ENCODE measurements around the gene SLC6A17. TPM values are rescaled to one million over a fixed set of nuclear protein-coding genes. Genes with fewer than 3 reads are reported as not detected.

The SLC6A17 gene
- total RNA-seq, 1 donor from 2014 or later, result 0.12 TPM

- DNase-seq (ENCODE audit: extremely low read depth, low read depth, low spot score), result no peak
Observed at GRCh38 chr1:110215621-110216515, 65.6 kb downstream of the SLC6A17 start.

- no peak for DNase-seq (ENCODE audit: extremely low read depth, low read depth, low spot score)
Observed at GRCh38 chr1:110216844-110217444, 66.7 kb downstream of the SLC6A17 start.

DNA sequence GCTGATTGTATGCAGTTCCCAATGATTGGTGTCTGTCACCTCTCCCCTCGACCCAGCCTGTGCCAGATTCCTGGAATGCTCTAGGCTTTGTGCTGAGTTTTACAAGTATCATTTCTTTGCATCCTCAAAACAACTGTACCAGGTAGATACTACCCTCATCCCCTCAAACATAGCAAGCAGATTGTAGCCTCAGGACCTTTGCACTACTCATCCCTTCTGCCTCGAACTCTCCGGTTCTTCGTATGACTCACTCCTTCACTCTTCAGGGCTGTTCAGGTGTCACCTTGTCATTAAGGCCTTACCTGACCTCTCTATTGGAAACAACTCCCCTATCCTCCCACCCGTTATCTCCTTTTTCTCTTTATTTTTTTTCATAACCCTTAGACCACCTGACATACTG, 67.8 kb downstream of the SLC6A17 start:
- no peak for DNase-seq (ENCODE audit: extremely low read depth, low read depth, low spot score)

DNA sequence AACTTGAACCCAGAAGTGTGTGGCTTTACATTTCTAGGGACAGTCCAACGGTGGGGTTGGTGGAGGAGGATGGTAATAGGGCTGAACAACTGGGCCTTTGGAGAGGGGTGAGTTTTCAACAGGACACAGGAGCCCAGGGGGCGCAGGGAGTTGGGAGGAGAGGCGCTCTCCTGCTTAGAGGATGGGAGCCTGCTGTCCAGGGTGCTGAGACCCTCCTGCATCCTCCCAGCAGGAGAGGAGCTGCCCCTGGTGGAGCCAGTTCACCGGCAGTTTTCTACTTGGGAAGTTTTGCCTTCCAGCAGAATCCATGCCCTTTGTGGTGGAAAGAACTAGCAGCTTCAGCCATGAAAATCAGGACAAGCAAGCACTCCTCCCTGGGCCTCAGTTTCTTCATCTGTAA, 68.4 kb downstream of the SLC6A17 start:
- no peak for DNase-seq (ENCODE audit: extremely low read depth, low read depth, low spot score)

- no peak for DNase-seq (ENCODE audit: extremely low read depth, low read depth, low spot score)
Observed at GRCh38 chr1:110220324-110220723, 70.0 kb downstream of the SLC6A17 start.

GRCh38 chr1:110221119-110221518, 70.8 kb downstream of the SLC6A17 start:
- DNase-seq (ENCODE audit: extremely low read depth, low read depth, low spot score), result no peak

GRCh38 chr1:110223127-110223526, 72.8 kb downstream of the SLC6A17 start:
- DNase-seq (ENCODE audit: extremely low read depth, low read depth, low spot score), result no peak

DNA sequence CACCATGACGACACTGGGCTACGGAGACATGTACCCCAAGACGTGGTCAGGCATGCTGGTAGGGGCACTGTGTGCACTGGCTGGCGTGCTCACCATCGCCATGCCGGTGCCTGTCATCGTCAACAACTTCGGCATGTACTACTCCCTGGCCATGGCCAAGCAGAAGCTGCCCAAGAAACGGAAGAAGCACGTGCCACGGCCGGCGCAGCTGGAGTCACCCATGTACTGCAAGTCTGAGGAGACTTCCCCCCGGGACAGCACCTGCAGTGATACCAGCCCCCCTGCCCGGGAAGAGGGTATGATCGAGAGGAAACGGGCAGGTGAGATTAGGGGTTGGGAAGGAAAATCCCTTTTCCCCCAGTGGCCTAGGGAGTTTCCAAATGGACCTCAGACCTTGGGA, 73.3 kb downstream of the SLC6A17 start:
- no peak for DNase-seq (ENCODE audit: extremely low read depth, low read depth, low spot score)

GRCh38 chr1:110224240-110224995, 74.1 kb downstream of the SLC6A17 start:
- DNase-seq (ENCODE audit: extremely low read depth, low read depth, low spot score), result no peak

DNA sequence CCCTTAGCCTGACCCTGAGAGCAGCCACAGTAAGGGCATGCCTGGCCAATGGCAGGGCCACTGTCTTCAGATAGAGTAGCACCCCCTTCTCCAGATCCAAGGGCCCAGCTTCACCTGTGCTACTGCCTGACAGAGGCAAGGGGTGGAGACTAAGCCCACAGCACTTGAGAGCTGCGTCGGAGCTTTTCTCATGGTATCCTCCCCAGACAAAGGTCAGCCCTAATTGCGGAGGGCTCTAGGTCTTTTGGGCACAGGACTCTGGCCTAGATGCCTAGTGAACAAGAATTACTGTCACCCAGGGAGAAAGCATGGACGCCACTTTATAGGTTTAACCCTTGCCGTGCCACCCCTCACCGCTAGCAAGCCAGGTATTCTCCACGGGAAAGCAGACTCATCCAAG, 74.9 kb downstream of the SLC6A17 start:
- DNase-seq (ENCODE audit: extremely low read depth, low read depth, low spot score), result no peak

DNA sequence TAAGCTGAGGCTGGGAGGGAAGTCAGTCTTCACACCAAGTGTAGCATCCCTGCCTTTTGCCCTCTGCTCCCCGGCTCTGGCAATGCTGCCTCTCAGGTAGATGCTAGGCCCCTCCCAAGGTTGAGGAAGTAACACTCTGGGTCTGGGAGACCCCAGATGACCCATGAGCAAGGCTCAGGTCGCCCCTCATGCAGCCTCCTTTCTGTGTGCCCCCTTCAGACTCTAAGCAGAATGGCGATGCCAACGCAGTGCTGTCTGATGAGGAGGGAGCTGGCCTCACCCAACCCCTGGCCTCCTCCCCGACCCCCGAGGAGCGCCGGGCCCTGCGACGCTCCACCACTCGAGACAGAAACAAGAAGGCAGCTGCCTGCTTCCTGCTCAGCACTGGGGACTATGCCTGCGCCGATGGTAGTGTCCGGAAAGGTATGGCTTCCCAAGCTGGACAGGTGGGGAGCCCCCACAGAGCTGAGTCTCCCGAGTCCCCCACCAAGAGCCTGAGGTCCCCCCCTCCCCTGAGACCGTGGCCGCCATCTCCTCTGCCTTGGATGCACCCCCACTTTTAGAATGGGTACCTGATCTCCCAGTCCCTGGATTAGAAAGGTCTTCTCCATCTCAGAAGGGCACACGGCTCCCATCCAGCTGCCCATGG, 75.6 kb downstream of the SLC6A17 start:
- DNase-seq (ENCODE audit: extremely low read depth, low read depth, low spot score), result no peak

- no peak for DNase-seq (ENCODE audit: extremely low read depth, low read depth, low spot score)
Observed at GRCh38 chr1:110227774-110228173, 77.5 kb downstream of the SLC6A17 start.

DNA sequence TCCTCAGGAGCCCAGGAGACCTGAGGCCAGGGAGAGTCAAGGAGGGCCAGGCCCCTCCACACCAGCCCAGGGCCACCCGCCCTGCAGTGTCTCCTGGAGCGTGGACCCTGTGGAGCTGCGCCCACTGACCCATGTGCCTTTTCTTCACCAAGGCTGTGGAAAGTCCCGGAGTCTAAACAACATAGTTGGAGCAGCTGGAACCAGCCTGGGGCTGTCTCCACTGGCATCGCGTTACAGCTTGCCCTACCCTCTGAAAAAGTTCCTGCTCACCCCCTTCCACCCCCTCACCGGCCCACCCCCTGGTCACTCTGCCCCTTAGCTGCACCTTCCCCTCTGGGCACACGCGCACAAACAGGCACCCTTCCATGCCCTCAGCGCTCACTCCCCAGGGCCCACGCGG, 78.1 kb downstream of the SLC6A17 start:
- no peak for DNase-seq (ENCODE audit: extremely low read depth, low read depth, low spot score)

DNA sequence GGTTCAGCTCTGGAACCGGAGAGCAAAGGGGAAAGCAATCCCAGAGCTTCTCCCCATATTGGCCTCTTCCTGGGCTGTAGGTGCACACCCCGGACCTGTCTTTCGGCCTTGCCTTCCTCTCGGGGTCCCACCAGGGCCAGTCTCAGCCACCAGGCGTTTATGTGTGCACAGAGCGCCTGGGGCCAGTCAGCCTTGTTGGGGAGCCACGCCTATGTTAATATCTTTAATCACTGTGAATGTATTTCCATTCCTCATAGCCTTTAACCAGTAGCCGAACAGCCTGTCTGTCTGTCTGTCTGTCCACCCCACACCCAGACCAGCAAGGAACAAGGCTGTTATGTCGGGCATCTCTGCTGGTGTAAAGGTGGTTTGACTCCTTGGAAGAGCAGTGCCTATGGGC, 78.6 kb downstream of the SLC6A17 start:
- no peak for DNase-seq (ENCODE audit: extremely low read depth, low read depth, low spot score)

DNA sequence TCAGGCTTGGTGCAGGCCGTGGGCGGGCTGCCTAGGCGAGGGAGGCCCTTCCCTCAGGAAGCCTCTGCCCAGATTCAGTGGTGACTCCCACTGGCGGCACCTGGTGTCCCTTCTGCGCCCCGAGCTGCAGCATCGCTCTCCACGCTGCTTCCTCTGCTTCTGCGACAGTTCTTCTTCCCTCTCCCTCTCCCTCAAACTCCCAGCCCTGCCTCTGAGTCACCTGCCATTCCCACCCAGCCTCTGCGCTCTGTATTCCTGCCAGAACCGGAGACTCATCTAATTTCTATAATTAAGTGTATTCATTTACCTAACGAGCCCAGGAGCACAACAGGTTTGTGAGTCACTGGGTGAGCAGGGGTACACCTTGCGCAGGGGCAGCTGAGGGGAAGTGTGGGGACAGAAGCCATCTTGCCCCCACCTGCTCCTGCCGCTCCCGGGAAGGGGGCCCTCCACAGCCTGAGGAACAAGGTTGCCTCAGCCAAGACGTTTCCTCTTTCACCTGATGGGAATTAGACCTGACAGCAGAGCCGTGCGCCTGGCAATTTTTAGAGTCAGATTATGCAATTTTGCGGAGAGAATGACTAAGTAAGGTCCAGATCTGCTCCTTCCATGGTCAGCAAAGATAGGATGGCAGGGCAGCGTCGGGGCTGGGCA, 79.2 kb downstream of the SLC6A17 start:
- DNase-seq (ENCODE audit: extremely low read depth, low read depth, low spot score), result no peak

DNA sequence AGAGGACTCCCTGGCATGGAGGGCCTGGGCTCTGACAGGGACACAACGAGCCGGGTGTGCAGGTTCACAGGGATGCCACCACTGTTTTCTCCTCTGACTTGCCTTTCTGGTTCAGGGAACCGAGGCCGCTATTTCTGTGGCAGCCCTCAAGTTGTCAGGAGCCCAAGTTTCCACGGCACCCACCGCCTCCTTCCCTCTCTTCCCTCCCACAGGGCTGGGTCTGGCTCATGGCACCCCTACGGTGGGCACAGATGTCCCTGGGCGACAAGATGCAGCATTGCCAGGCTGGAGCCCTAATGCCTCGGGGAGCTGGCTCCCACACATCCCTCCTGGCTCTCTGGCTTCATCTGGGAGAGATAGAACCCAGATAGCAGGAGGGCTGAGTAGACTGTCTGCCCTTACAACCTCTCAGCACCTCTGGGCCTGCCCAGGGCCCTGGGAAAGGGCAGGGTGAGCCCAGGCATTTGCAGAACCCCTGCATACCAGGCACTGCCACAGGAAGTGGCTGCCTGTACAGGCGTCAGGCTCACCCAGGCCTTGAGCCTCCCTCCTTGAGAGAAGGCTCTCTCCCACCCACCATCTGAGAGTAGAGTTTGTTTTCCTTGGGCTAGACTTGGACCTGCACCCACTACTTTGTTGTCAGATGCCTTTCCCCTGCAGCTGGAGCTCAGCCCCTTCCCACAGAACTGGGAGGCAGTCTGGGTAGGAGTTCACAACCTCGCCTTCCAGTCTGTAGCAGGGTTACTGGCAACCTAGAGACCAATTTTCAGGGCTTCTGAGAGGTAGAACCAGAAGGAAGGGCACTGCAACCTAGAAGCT, 80.3 kb downstream of the SLC6A17 start:
- DNase-seq (ENCODE audit: extremely low read depth, low read depth, low spot score), result no peak

- no peak for DNase-seq (ENCODE audit: extremely low read depth, low read depth, low spot score)
Observed at GRCh38 chr1:110233861-110234260, 83.6 kb downstream of the SLC6A17 start.

- DNase-seq (ENCODE audit: extremely low read depth, low read depth, low spot score), result no peak
Observed at GRCh38 chr1:110234691-110235090, 84.4 kb downstream of the SLC6A17 start.

DNA sequence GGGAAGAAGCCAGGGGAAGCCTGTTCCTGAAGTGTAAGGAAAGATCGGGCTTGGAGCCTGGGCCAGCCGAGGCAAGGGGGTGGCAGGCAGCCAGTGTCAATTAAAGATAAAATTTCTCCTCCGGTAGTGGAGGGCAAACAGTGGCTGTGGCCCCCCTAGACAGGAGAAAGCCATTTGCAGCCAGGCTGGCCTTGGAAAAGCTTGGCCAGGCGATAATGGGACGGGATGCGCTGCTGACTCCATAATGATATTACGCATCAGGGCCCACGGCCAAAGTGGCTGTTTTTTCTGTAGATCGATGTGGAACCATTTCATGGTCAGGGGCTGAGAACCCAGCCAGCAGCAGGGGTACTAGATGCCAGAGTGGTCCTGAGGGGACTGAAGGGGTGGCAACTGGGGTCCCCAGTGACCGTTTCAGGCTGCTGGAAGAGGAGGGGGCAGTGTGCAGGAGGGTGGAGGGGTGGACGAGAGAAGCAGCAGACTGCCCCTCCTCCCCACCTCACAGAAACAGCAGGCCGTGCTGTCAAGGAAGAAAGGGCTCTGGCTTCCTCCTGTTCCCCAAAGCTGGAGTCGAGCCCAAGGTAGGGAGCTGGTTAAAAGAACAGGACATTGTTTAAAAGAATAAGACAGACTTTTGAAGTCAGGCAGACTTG, 85.0 kb downstream of the SLC6A17 start:
- DNase-seq (ENCODE audit: extremely low read depth, low read depth, low spot score), result peak; percentile 16
